Liver (tissue), 9 donors: ENCODE data around the gene BTBD8. TPM values are rescaled to one million over a fixed set of nuclear protein-coding genes. Genes with fewer than 3 reads are reported as not detected.

Experiments
- DNase-seq: peaks from one replicate; pipeline ENCODE4 v3.0.0-alpha.2; 2017; ENCODE audit warnings: low spot score
- H3K27ac ChIP-seq, 2 donors: one replicate each; pipeline ENCODE4 v1.7.0; 2013; ENCODE audit warnings: inconsistent platforms in 2 of 2, low read length in 2 of 2, control low read depth in 1 of 2, low read depth in 1 of 2, mild to moderate bottlenecking in 1 of 2
- H3K27me3 ChIP-seq, 4 donors: one replicate each; pipeline versions ENCODE4 v1.6.1 to v1.7.0; 2013; ENCODE audit warnings: low read length in 3 of 4, inconsistent platforms in 1 of 4, mild to moderate bottlenecking in 1 of 4, moderate library complexity in 1 of 4; ENCODE audit not compliant: control insufficient read depth in 4 of 4, insufficient read depth in 4 of 4
- H3K36me3 ChIP-seq, 4 donors: one replicate each; pipeline versions ENCODE4 v1.6.1 to v1.7.0; 2013; ENCODE audit warnings: low read length in 3 of 4, mild to moderate bottlenecking in 3 of 4, low read depth in 1 of 4, moderate library complexity in 1 of 4; ENCODE audit not compliant: control insufficient read depth in 4 of 4, insufficient read depth in 3 of 4
- H3K4me1 ChIP-seq, 4 donors: one replicate each; pipeline versions ENCODE4 v1.6.1 to v1.7.0; 2013; ENCODE audit warnings: low read length in 3 of 4, mild to moderate bottlenecking in 3 of 4, moderate library complexity in 1 of 4; ENCODE audit not compliant: control insufficient read depth in 4 of 4, insufficient read depth in 4 of 4
- H3K4me3 ChIP-seq, 3 donors: one replicate each; pipeline versions ENCODE4 v1.6.1 to v1.7.0; 2013; ENCODE audit warnings: low read length in 3 of 3, control low read depth in 1 of 3, low read depth in 1 of 3, mild to moderate bottlenecking in 1 of 3
- H3K9ac ChIP-seq, 2 donors: one replicate each; pipeline ENCODE4 v1.7.0; 2013; ENCODE audit warnings: low read length in 2 of 2, mild to moderate bottlenecking in 2 of 2, moderate library complexity in 2 of 2, control low read depth in 1 of 2, low read depth in 1 of 2
- H3K9me3 ChIP-seq, 4 donors: one replicate each; pipeline versions ENCODE4 v1.6.1 to v1.7.0; 2013; ENCODE audit warnings: low read length in 3 of 4; ENCODE audit not compliant: control insufficient read depth in 4 of 4
- EGR1 ChIP-seq, 2 donors: IDR thresholded peaks; 2 replicates each; pipeline ENCODE4 v1.6.1; 2016 to 2018; ENCODE audit warnings: antibody characterized with exemption in 2 of 2, low read depth in 2 of 2
- FOXA1 ChIP-seq: IDR thresholded peaks from 2 replicates; pipeline ENCODE4 v1.6.1; 2016; ENCODE audit warnings: antibody characterized with exemption
- FOXA2 ChIP-seq: IDR thresholded peaks from 2 replicates; pipeline ENCODE4 v1.6.1; 2016; ENCODE audit warnings: antibody characterized with exemption
- GABPA ChIP-seq, 2 donors: IDR thresholded peaks in 1 of 2; conservative IDR thresholded peaks in 1 of 2; 2 replicates each; pipeline ENCODE4 v1.6.1; 2016; ENCODE audit warnings: antibody characterized with exemption in 2 of 2, mild to moderate bottlenecking in 1 of 2, moderate library complexity in 1 of 2
- HNF4A ChIP-seq, 2 donors: conservative IDR thresholded peaks; 2 replicates each; pipeline ENCODE4 v1.6.1; 2016; ENCODE audit warnings: antibody characterized with exemption in 2 of 2, mild to moderate bottlenecking in 2 of 2
- HNF4G ChIP-seq: IDR thresholded peaks from 2 replicates; pipeline ENCODE4 v1.6.1; 2016; ENCODE audit warnings: antibody characterized with exemption
- JUND ChIP-seq, 2 donors: IDR thresholded peaks; 2 replicates each; pipeline ENCODE4 v1.6.1; 2016; ENCODE audit warnings: antibody characterized with exemption in 2 of 2
- NR2F2 ChIP-seq: IDR thresholded peaks from 2 replicates; pipeline ENCODE4 v1.6.1; 2016; ENCODE audit warnings: antibody characterized with exemption
- RAD21 ChIP-seq, 2 donors: IDR thresholded peaks; 2 replicates each; pipeline ENCODE4 v1.6.1; 2016; ENCODE audit warnings: antibody characterized with exemption in 2 of 2, mild to moderate bottlenecking in 2 of 2
- RXRA ChIP-seq, 2 donors: IDR thresholded peaks; 2 replicates each; pipeline ENCODE4 v1.6.1; 2017 to 2018; ENCODE audit warnings: antibody characterized with exemption in 2 of 2, mild to moderate bottlenecking in 1 of 2
- SP1 ChIP-seq: IDR thresholded peaks from 2 replicates; pipeline ENCODE4 v1.6.1; 2018; ENCODE audit warnings: antibody characterized with exemption, mild to moderate bottlenecking
- TAF1 ChIP-seq: conservative IDR thresholded peaks from 2 replicates; pipeline ENCODE4 v1.6.1; 2016; ENCODE audit warnings: antibody characterized with exemption, mild to moderate bottlenecking
- YY1 ChIP-seq: IDR thresholded peaks from 2 replicates; pipeline ENCODE4 v1.6.1; 2016; ENCODE audit warnings: antibody characterized with exemption, mild to moderate bottlenecking
- WGBS: extraction: QIAGEN DNeasy Blood & Tissue Kit; methylation state at CpG from one replicate; pipeline ENCODE4 v1.1.7; 2013; 5-methylcytosine and 5-hydroxymethylcytosine counted together
- polyA plus RNA-seq, 2 donors: library from polyadenylated mRNA; stranded (reverse) in 1 of 2; unstranded in 1 of 2; fragments of 200-250 nt in 1 of 2; fragments of >200 nt in 1 of 2; fragmentation: Nextera tagmentation in 1 of 2; extraction: Ambion mirVana in 1 of 2; gene quantifications; one replicate each; pipeline versions ENCODE4 v1.2.1 to v1.2.3, GENCODE V29; 2013 to 2015
- total RNA-seq, 2 donors: library from RNA; depleted of rRNA; stranded (reverse); fragments of >200 nt; gene quantifications; one replicate each; pipeline ENCODE4 v1.2.3, GENCODE V29; 2014
- TF ChIP-seq, protein P1 (sequence below): IDR thresholded peaks from 2 replicates; pipeline ENCODE4 v1.6.1; 2016; ENCODE audit warnings: antibody characterized with exemption
- TF ChIP-seq, protein P2 (sequence below): IDR thresholded peaks from 2 replicates; pipeline ENCODE4 v1.6.1; 2016; ENCODE audit warnings: antibody characterized with exemption
- TF ChIP-seq, protein P3 (sequence below): IDR thresholded peaks from 2 replicates; pipeline ENCODE4 v1.6.1; 2016; ENCODE audit warnings: antibody characterized with exemption, mild to moderate bottlenecking
- TF ChIP-seq, protein P4 (sequence below): IDR thresholded peaks from 2 replicates; pipeline ENCODE4 v1.6.1; 2016; ENCODE audit warnings: antibody characterized with exemption
- TF ChIP-seq, protein P5 (sequence below): fragments of 150-350 bp; IDR thresholded peaks from 2 replicates; pipeline ENCODE4 v1.5.1; 2017; ENCODE audit warnings: improper control_type of control experiment, low read depth, low read length; ENCODE audit not compliant: missing input control
- donor health status: healthy.
- donor health status: healthy.
- donor health status: healthy.
- donor health status: healthy.
- donor health status: healthy.

Gene BTBD8
- total and polyA plus RNA-seq, 4 donors, result 0.47 to 1.8 (median 1.1) TPM

DNA sequence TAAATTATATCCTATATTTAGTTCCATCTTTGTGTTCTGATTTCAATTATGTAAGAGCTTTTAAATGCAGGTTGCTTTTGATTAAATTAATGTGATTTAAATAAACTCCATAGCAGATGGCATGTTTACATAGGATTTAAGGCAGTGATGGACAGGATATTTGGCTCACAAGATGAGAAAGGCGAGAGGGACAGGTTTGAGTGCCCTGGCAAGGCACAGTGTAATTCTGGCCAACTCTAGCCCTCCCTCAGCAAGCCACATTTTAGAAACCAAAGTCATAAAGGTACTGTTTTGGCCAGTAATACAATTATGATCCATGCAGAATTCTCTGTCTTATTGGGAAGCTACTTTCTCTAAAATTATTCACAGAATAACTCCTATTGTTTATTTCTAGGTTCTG is 87.0 kb downstream of the BTBD8 start:
- H3K36me3 ChIP-seq, result no peaks in the 10 kb centered on the region
- H3K27ac ChIP-seq, result no peak overlapping the region
- H3K9ac ChIP-seq, result no peak overlapping the region
- H3K4me3 ChIP-seq, result no peak overlapping the region
- no peak for DNase-seq
- TF ChIP-seq YY1, result no peak
- no peak for TF ChIP-seq RAD21 (IDR thresholded peaks at IDR 0.05)
- TF ChIP-seq, protein P1, sequence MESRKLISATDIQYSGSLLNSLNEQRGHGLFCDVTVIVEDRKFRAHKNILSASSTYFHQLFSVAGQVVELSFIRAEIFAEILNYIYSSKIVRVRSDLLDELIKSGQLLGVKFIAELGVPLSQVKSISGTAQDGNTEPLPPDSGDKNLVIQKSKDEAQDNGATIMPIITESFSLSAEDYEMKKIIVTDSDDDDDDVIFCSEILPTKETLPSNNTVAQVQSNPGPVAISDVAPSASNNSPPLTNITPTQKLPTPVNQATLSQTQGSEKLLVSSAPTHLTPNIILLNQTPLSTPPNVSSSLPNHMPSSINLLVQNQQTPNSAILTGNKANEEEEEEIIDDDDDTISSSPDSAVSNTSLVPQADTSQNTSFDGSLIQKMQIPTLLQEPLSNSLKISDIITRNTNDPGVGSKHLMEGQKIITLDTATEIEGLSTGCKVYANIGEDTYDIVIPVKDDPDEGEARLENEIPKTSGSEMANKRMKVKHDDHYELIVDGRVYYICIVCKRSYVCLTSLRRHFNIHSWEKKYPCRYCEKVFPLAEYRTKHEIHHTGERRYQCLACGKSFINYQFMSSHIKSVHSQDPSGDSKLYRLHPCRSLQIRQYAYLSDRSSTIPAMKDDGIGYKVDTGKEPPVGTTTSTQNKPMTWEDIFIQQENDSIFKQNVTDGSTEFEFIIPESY, result no peak
- no peak for TF ChIP-seq EGR1 (IDR thresholded peaks at IDR 0.05; ENCODE audit: low read depth in 2 of 2)
- no peak for TF ChIP-seq HNF4A (conservative IDR thresholded peaks at IDR 0.05)
- TF ChIP-seq, protein P2, sequence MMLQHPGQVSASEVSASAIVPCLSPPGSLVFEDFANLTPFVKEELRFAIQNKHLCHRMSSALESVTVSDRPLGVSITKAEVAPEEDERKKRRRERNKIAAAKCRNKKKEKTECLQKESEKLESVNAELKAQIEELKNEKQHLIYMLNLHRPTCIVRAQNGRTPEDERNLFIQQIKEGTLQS, result no peak
- TF ChIP-seq, protein P3, sequence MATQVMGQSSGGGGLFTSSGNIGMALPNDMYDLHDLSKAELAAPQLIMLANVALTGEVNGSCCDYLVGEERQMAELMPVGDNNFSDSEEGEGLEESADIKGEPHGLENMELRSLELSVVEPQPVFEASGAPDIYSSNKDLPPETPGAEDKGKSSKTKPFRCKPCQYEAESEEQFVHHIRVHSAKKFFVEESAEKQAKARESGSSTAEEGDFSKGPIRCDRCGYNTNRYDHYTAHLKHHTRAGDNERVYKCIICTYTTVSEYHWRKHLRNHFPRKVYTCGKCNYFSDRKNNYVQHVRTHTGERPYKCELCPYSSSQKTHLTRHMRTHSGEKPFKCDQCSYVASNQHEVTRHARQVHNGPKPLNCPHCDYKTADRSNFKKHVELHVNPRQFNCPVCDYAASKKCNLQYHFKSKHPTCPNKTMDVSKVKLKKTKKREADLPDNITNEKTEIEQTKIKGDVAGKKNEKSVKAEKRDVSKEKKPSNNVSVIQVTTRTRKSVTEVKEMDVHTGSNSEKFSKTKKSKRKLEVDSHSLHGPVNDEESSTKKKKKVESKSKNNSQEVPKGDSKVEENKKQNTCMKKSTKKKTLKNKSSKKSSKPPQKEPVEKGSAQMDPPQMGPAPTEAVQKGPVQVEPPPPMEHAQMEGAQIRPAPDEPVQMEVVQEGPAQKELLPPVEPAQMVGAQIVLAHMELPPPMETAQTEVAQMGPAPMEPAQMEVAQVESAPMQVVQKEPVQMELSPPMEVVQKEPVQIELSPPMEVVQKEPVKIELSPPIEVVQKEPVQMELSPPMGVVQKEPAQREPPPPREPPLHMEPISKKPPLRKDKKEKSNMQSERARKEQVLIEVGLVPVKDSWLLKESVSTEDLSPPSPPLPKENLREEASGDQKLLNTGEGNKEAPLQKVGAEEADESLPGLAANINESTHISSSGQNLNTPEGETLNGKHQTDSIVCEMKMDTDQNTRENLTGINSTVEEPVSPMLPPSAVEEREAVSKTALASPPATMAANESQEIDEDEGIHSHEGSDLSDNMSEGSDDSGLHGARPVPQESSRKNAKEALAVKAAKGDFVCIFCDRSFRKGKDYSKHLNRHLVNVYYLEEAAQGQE, result no peak
- TF ChIP-seq GABPA (IDR thresholded peaks at IDR 0.05 in 1 of 2, conservative IDR thresholded peaks at IDR 0.05 in 1 of 2), result no peak
- no peak for TF ChIP-seq TAF1
- TF ChIP-seq HNF4G, result no peak
- TF ChIP-seq FOXA1, result no peak
- no peaks in the 10 kb centered on the region for H3K4me1 ChIP-seq
- H3K27me3 ChIP-seq, result no peaks in the 10 kb centered on the region
- no peaks in the 10 kb centered on the region for H3K9me3 ChIP-seq
- 96% methylated on average over 1 of the region's 1 CpG for WGBS

DNA sequence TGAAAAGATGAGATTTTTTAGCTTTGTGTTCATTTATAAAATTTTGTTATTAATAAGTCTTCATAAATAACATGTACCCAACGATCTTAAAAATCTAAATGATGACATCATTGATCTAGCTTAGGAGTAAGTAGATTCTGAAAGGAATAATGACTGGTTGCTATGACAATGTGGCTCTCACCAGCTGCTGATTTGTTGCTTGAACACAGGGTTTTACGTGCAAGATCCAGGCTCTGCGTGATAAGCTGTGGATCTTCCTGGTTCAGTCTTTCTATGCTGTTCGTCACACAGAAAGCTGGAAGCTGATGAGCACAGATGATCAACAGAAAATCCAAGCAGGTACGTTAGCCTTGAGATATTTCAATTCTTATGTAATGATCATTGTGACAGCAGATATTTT is 88.5 kb downstream of the BTBD8 start:
- Histone ChIP-seq H3K36me3 (peaks cover 0 to 2% (median 0%) of the 10 kb centered on the region in 4 donors), H3K4me1 (no peaks in the 10 kb centered on the region), H3K9me3 (no peaks in the 10 kb centered on the region), H3K27me3 (no peaks in the 10 kb centered on the region), H3K4me3 (no peak overlapping the region), H3K9ac (no peak overlapping the region), H3K27ac (no peak overlapping the region)
- 90% methylated on average over 5 of the region's 5 CpGs for WGBS
- TF ChIP-seq, protein P4, sequence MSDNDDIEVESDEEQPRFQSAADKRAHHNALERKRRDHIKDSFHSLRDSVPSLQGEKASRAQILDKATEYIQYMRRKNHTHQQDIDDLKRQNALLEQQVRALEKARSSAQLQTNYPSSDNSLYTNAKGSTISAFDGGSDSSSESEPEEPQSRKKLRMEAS, result no peak
- TF ChIP-seq EGR1 (IDR thresholded peaks at IDR 0.05; ENCODE audit: low read depth in 2 of 2), result no peak
- TF ChIP-seq RXRA (IDR thresholded peaks at IDR 0.05), result no peak
- TF ChIP-seq, protein P3, result no peak
- TF ChIP-seq, protein P5, sequence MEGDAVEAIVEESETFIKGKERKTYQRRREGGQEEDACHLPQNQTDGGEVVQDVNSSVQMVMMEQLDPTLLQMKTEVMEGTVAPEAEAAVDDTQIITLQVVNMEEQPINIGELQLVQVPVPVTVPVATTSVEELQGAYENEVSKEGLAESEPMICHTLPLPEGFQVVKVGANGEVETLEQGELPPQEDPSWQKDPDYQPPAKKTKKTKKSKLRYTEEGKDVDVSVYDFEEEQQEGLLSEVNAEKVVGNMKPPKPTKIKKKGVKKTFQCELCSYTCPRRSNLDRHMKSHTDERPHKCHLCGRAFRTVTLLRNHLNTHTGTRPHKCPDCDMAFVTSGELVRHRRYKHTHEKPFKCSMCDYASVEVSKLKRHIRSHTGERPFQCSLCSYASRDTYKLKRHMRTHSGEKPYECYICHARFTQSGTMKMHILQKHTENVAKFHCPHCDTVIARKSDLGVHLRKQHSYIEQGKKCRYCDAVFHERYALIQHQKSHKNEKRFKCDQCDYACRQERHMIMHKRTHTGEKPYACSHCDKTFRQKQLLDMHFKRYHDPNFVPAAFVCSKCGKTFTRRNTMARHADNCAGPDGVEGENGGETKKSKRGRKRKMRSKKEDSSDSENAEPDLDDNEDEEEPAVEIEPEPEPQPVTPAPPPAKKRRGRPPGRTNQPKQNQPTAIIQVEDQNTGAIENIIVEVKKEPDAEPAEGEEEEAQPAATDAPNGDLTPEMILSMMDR, result no peak
- no peak for TF ChIP-seq YY1
- no peak for TF ChIP-seq TAF1
- TF ChIP-seq FOXA2, result no peak
- no peak for TF ChIP-seq NR2F2
- TF ChIP-seq HNF4G, result no peak
- TF ChIP-seq GABPA (IDR thresholded peaks at IDR 0.05 in 1 of 2, conservative IDR thresholded peaks at IDR 0.05 in 1 of 2), result no peak
- TF ChIP-seq SP1, result no peak
- no peak for TF ChIP-seq HNF4A (conservative IDR thresholded peaks at IDR 0.05)
- TF ChIP-seq, protein P1, result no peak
- no peak for TF ChIP-seq JUND (IDR thresholded peaks at IDR 0.05)
- TF ChIP-seq RAD21 (IDR thresholded peaks at IDR 0.05), result no peak
- TF ChIP-seq FOXA1, result no peak
- DNase-seq, result no peak
